Lower lobe of right lung (tissue), 2 donors: ENCODE data around the gene SOSTDC1. TPM values are rescaled to one million over a fixed set of nuclear protein-coding genes. Genes with fewer than 3 reads are reported as not detected.
"Not testable (repeated sequence)": the region's sequence is repeated elsewhere in the genome, so short reads cannot be mapped to it uniquely, and the experiment has no call there.

ENCODE experiments used
- ATAC-seq, 2 donors: fragments of 200-7000 bp; cut with Tn5 transposase; one replicate each; pipeline ENCODE4 v1.9.1; 2020 to 2022; ENCODE audit warnings: mild to moderate bottlenecking in 2 of 2, moderate library complexity in 2 of 2
- DNase-seq: peaks from one replicate; pipeline ENCODE4 v3.0.0-alpha.2; 2020
- H3K27ac ChIP-seq: fragments of 200-600 bp; one replicate; pipeline ENCODE4 v1.8.0; 2022
- H3K27me3 ChIP-seq: fragments of 200-600 bp; one replicate; pipeline ENCODE4 v1.8.0; 2022; ENCODE audit warnings: low read depth
- H3K36me3 ChIP-seq: fragments of 200-600 bp; one replicate; pipeline ENCODE4 v1.8.0; 2022; ENCODE audit warnings: mild to moderate bottlenecking
- H3K4me1 ChIP-seq: fragments of 200-600 bp; one replicate; pipeline ENCODE4 v1.8.0; 2022
- H3K4me3 ChIP-seq: fragments of 200-600 bp; one replicate; pipeline ENCODE4 v1.8.0; 2022; ENCODE audit warnings: mild to moderate bottlenecking
- H3K9me3 ChIP-seq: fragments of 200-600 bp; one replicate; pipeline ENCODE4 v1.8.0; 2022
- CTCF ChIP-seq: fragments of 200-600 bp; IDR thresholded peaks from one replicate; pipeline ENCODE4 v1.8.0; 2022; ENCODE audit warnings: antibody characterized with exemption, mild to moderate bottlenecking
- intact Hi-C: fragments of 100-400 bp; cut with DNase I; formaldehyde crosslinking; loops from one replicate; pipeline ENCODE4 v1.11.0; 2022
- total RNA-seq: library from RNA; stranded (reverse); fragmentation: NEBNext Ultra II Directional; extraction: Animal tissue kit (Norgen Biotek cat#: 25700); gene quantifications from one replicate; pipeline ENCODE4 v1.2.1, GENCODE V29; 2021
- donor health status: DM: no; HTN: yes; CAD: no; lungs with severe emphysema.

Gene SOSTDC1
- total RNA-seq, 1 donor from 2014 or later: 8.7 TPM

- Histone ChIP-seq H3K27ac (no peak overlapping the region), H3K36me3 (no peaks in the 10 kb centered on the region), H3K27me3 (no peaks in the 10 kb centered on the region), H3K9me3 (no peaks in the 10 kb centered on the region), H3K4me1 (no peaks in the 10 kb centered on the region), H3K4me3 (no peak overlapping the region)
- no peak for ATAC-seq
- DNase-seq: no peak
- intact Hi-C loops: no loop called here
- no peak for TF ChIP-seq CTCF
These were observed 44.3 kb upstream of the SOSTDC1 start for GRCh38 chr7:16509829-16510228.

- H3K9me3 ChIP-seq, intact Hi-C loops, H3K27ac ChIP-seq, DNase-seq, H3K4me3 ChIP-seq, H3K27me3 ChIP-seq, H3K4me1 ChIP-seq, ATAC-seq, H3K36me3 ChIP-seq: not testable (repeated sequence)
These were observed 40.9 kb upstream of the SOSTDC1 start for GRCh38 chr7:16506422-16506821.

GRCh38 chr7:16504019-16504418 lies 38.5 kb upstream of the SOSTDC1 start:
- no peaks in the 10 kb centered on the region for H3K36me3 ChIP-seq
- intact Hi-C loops: no loop called here
- H3K4me1 ChIP-seq: no peaks in the 10 kb centered on the region
- H3K27ac ChIP-seq: no peak overlapping the region
- no peak overlapping the region for H3K4me3 ChIP-seq
- ATAC-seq: no peak
- H3K9me3 ChIP-seq: no peaks in the 10 kb centered on the region
- no peaks in the 10 kb centered on the region for H3K27me3 ChIP-seq
- no peak for DNase-seq
- TF ChIP-seq CTCF: no peak

- no peak for ATAC-seq
These were observed 36.8 kb upstream of the SOSTDC1 start for GRCh38 chr7:16502303-16502702.

GRCh38 chr7:16498122-16498521 lies 32.6 kb upstream of the SOSTDC1 start:
- Histone ChIP-seq H3K36me3 (no peaks in the 10 kb centered on the region), H3K27ac (no peak overlapping the region), H3K4me1 (no peaks in the 10 kb centered on the region), H3K27me3 (no peaks in the 10 kb centered on the region), H3K4me3 (no peak overlapping the region), H3K9me3 (no peaks in the 10 kb centered on the region)
- no peak for DNase-seq
- ATAC-seq: peak; percentile 45 to 62
- intact Hi-C loops: no loop called here
- TF ChIP-seq CTCF: no peak

More at GRCh38 chr7:16502303-16502702, 36.8 kb upstream of the SOSTDC1 start:
- Histone ChIP-seq H3K4me3 (no peak overlapping the region), H3K36me3 (no peaks in the 10 kb centered on the region), H3K4me1 (no peaks in the 10 kb centered on the region), H3K27me3 (no peaks in the 10 kb centered on the region), H3K9me3 (no peaks in the 10 kb centered on the region), H3K27ac (no peak overlapping the region)
- intact Hi-C loops: no loop called here
- no peak for TF ChIP-seq CTCF
- no peak for DNase-seq

- Histone ChIP-seq H3K4me3 (no peak overlapping the region), H3K9me3 (no peaks in the 10 kb centered on the region), H3K36me3 (no peaks in the 10 kb centered on the region), H3K27me3 (no peaks in the 10 kb centered on the region), H3K27ac (no peak overlapping the region), H3K4me1 (no peaks in the 10 kb centered on the region)
- ATAC-seq: peak in 1 of 2 donors; percentile 45
- intact Hi-C loops: no loop called here
- no peak for DNase-seq
- no peak for TF ChIP-seq CTCF
These were observed 29.6 kb upstream of the SOSTDC1 start for GRCh38 chr7:16494955-16495719.
